ENCODE data around the gene AUTS2. TPM values are rescaled to one million over a fixed set of nuclear protein-coding genes. Genes with fewer than 3 reads are reported as not detected.

AUTS2 gene
- total and polyA plus RNA-seq, 2 of the 8 experiments (the other 6 are each of a cell fraction or from before 2014, with no cell fraction given) = 25.9 to 101 TPM

- TF ChIP-seq CHD7 (IDR thresholded peaks at IDR 0.05; ENCODE audit: insufficient replicate concordance, low read length) (no peak), RNF2 (IDR thresholded peaks at IDR 0.05; ENCODE audit: borderline replicate concordance, low read depth, low read length, missing control alignments, poor library complexity, severe bottlenecking) (no peak), BCL11A (IDR thresholded peaks at IDR 0.05; ENCODE audit: low read depth in 2 of 2, low read length in 2 of 2) (no peak), EGR1 (IDR thresholded peaks at IDR 0.05; ENCODE audit: borderline replicate concordance, low read depth, low read length) (no peak)
These were observed 754.6 kb downstream of the AUTS2 start (continued) for GRCh38 chr7:70352906-70353305.
